Ovary (tissue), 9 donors: ENCODE data around the gene SKP2. TPM values are rescaled to one million over a fixed set of nuclear protein-coding genes. Genes with fewer than 3 reads are reported as not detected.
"Not testable (repeated sequence)": the region's sequence is repeated elsewhere in the genome, so short reads cannot be mapped to it uniquely, and the experiment has no call there.

Experiments used
- DNase-seq, 5 donors: peaks; one replicate each; pipeline ENCODE4 v3.0.0-alpha.2; 2019 to 2020
- H3K27ac ChIP-seq, 2 donors: fragments of 200-600 bp; one replicate each; pipeline versions ENCODE4 v1.5.1 to v1.8.0; 2019 to 2022
- H3K27me3 ChIP-seq: fragments of 200-600 bp; one replicate; pipeline ENCODE4 v1.8.0; 2022
- H3K36me3 ChIP-seq: fragments of 200-600 bp; sonication (generic); one replicate; pipeline ENCODE4 v1.5.1; 2019
- H3K4me1 ChIP-seq: one replicate; pipeline ENCODE4 v1.8.1; 2013; ENCODE audit warnings: mild to moderate bottlenecking, moderate library complexity; ENCODE audit not compliant: insufficient read depth
- H3K4me3 ChIP-seq: fragments of 200-600 bp; sonication (generic); one replicate; pipeline ENCODE4 v1.5.1; 2017
- H3K9me3 ChIP-seq, 2 donors: fragments of 200-600 bp in 1 of 2; sonication (generic) in 1 of 2; one replicate each; pipeline versions ENCODE4 v1.5.1 to v1.8.1; 2013 to 2019; ENCODE audit warnings: mild to moderate bottlenecking in 1 of 2, moderate library complexity in 1 of 2
- CTCF ChIP-seq, 3 donors: fragments of 450-650 bp in 2 of 3; fragments of 200-600 bp in 1 of 3; IDR thresholded peaks; one replicate each; pipeline versions ENCODE4 v1.5.1 to v1.8.0; 2016 to 2022; ENCODE audit warnings: antibody characterized with exemption in 3 of 3, mild to moderate bottlenecking in 1 of 3
- EP300 ChIP-seq: sonication (generic); formaldehyde crosslinking; IDR thresholded peaks from one replicate; pipeline ENCODE4 v1.6.1; 2017; ENCODE audit warnings: antibody characterized with exemption
- POLR2A ChIP-seq: fragments of 450-650 bp; IDR thresholded peaks from one replicate; pipeline ENCODE4 v1.6.1; 2017; ENCODE audit warnings: antibody characterized with exemption, mild to moderate bottlenecking, moderate library complexity
- WGBS, 3 donors: extraction: QIAGEN DNeasy Blood & Tissue Kit in 1 of 3; methylation state at CpG; one replicate each; pipeline versions ENCODE4 v1.1.5 to v1.1.7; 2013 to 2017; 5-methylcytosine and 5-hydroxymethylcytosine counted together
- intact Hi-C, 4 donors: fragments of 100-400 bp; cut with DNase I; formaldehyde crosslinking; loops; one replicate each; pipeline versions ENCODE4 v1.11.0 to v1.15.1; 2022 to 2023
- polyA plus RNA-seq, 2 donors: library from polyadenylated mRNA; stranded (reverse); fragments of 200-250 nt in 1 of 2; fragments of 350-450 nt in 1 of 2; fragmentation: Illumina TruSeq in 1 of 2; extraction: RNeasy Lipid Tissue Mini Kit (QIAGEN cat#74804) in 1 of 2; gene quantifications; one replicate each; pipeline ENCODE4 v1.2.3, GENCODE V29; 2013 to 2014
- total RNA-seq, 7 donors: library from RNA; depleted of rRNA in 2 of 7; stranded (reverse); fragments of >200 nt in 2 of 7; fragmentation: NEBNext Ultra II Directional in 3 of 7; extraction: Animal tissue kit (Norgen Biotek cat#: 25700) in 3 of 7; gene quantifications; one replicate each; pipeline versions ENCODE4 v1.1.0 to v1.2.4, GENCODE V29; 2016 to 2023
- donor health status: DM: no; HTN: no; CAD: no; lungs with moderate emphysema.
- donor health status: DM: no; HTN: no; CAD: no.
- donor health status: Bipolar disorder and iron deficiency.
- donor health status: DM: yes; HTN: yes; CAD: no.
- donor health status: DM: no; HTN: no; CAD: no.
- donor health status: DM: yes; HTN: yes; CAD: no.

Gene SKP2
- total and polyA plus RNA-seq, 9 donors: 4.5 to 15.4 (median 10.0) TPM

GRCh38 chr5:36125868-36126267 is 26.0 kb upstream of the SKP2 start:
- no peaks in the 10 kb centered on the region for H3K4me1 ChIP-seq
- TF ChIP-seq EP300: no peak
- TF ChIP-seq CTCF (IDR thresholded peaks at IDR 0.05): no peak
- TF ChIP-seq POLR2A: no peak
- peaks cover 0 to 4% of the 10 kb centered on the region in 2 donors for H3K9me3 ChIP-seq
- no peak for DNase-seq
- no peak overlapping the region for H3K4me3 ChIP-seq
- no peak overlapping the region for H3K27ac ChIP-seq
- intact Hi-C loops: no loop called here
- no peaks in the 10 kb centered on the region for H3K27me3 ChIP-seq
- no peaks in the 10 kb centered on the region for H3K36me3 ChIP-seq
- WGBS, 3 donors: 94 to 100% (median 98%) methylated on average over 1 of the region's 1 CpG

DNA sequence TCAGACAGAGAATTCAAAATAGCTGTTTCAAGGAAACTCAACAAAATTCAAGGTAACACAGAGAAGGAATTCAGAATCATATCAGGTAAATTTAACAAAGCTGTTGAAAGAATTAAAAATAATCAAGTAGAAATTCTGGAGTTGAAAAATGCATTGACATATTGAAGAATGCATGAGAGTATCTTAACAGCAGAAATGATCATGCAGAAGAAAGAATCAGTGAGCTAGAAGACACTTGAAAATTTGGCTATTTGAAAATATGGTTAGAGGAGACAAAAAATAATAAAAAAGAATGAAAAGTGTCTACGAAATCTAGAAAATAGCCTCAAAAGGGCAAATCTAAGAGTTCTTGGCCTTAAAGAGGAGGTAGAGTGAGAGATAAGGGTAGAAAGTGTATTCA is 23.1 kb upstream of the SKP2 start:
- Histone ChIP-seq H3K36me3 (no peaks in the 10 kb centered on the region), H3K4me3 (no peak overlapping the region), H3K4me1 (no peaks in the 10 kb centered on the region), H3K9me3 (peaks cover 0 to 4% of the 10 kb centered on the region in 2 donors), H3K27ac (no peak overlapping the region), H3K27me3 (no peaks in the 10 kb centered on the region)
- 92 to 100% (median 100%) methylated on average over 1 of the region's 1 CpG for WGBS, 3 donors
- intact Hi-C loops: no loop called here
- TF ChIP-seq EP300 (no peak), CTCF (IDR thresholded peaks at IDR 0.05) (no peak), POLR2A (no peak)
- no peak for DNase-seq

DNA sequence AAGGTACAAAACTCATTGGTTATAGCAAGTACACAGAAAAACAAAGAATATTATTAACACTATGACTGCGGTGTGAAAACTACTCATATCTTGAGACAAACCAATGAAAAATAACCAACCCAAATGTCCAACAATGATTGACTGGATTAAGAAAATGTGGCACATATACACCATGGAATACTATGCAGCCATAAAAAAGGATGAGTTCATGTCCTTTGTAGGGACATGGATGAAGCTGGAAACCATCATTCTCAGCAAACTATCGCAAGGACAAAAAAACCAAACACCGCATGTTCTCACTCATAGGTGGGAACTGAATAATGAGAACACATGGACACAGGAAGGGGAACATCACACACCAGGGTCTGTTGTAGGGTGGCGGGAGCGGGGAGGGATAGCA is 22.2 kb upstream of the SKP2 start:
- H3K4me1 ChIP-seq, H3K36me3 ChIP-seq, intact Hi-C loops, H3K4me3 ChIP-seq, H3K27me3 ChIP-seq, H3K27ac ChIP-seq, DNase-seq, H3K9me3 ChIP-seq: not testable (repeated sequence)
- 95 to 99% (median 98%) methylated on average over 3 to 5 of the region's 5 CpGs for WGBS, 3 donors

GRCh38 chr5:36133009-36133408 is 18.9 kb upstream of the SKP2 start:
- H3K36me3 ChIP-seq, H3K4me1 ChIP-seq, H3K9me3 ChIP-seq, H3K27me3 ChIP-seq, DNase-seq, H3K4me3 ChIP-seq, H3K27ac ChIP-seq, intact Hi-C loops: not testable (repeated sequence)
- WGBS, 3 donors: 62 to 90% (median 62%) methylated on average over 1 of the region's 1 CpG

DNA sequence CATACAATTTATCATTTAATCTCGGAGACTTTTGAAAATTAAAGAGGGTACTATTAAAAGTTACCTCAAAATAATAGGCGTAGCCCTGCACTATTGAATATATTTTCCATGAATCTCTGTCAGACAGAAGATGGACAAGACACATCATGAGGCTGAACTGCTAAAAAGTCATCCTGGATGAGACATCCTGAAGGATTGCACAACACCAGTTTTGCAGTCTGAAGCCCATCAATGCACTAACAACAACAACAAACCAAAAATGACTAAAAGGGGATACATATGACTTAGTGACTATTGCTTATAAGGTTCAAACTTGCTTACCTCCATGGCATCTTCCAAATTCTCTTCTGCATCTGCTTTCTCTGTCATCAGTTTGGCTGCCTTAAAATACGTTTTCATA is 15.9 kb upstream of the SKP2 start:
- Histone ChIP-seq H3K4me3 (no peak overlapping the region), H3K27me3 (no peaks in the 10 kb centered on the region), H3K36me3 (no peaks in the 10 kb centered on the region), H3K27ac (no peak overlapping the region), H3K4me1 (no peaks in the 10 kb centered on the region), H3K9me3 (no peaks in the 10 kb centered on the region)
- TF ChIP-seq POLR2A (no peak), EP300 (no peak), CTCF (IDR thresholded peaks at IDR 0.05) (no peak)
- 95 to 97% (median 95%) methylated on average over 3 of the region's 3 CpGs for WGBS, 3 donors
- intact Hi-C loops: no loop called here
- no peak for DNase-seq

- Histone ChIP-seq H3K4me1 (no peaks in the 10 kb centered on the region), H3K27me3 (no peaks in the 10 kb centered on the region), H3K36me3 (no peaks in the 10 kb centered on the region), H3K27ac (no peak overlapping the region), H3K9me3 (no peaks in the 10 kb centered on the region), H3K4me3 (no peak overlapping the region)
- intact Hi-C loops: no loop called here
- TF ChIP-seq POLR2A (no peak), EP300 (no peak), CTCF (IDR thresholded peaks at IDR 0.05) (no peak)
- DNase-seq: no peak
Observed at GRCh38 chr5:36136581-36136980, 15.3 kb upstream of the SKP2 start.
